Lung (tissue), 12 donors: ENCODE results near the gene LDLRAD4. TPM values are rescaled to one million over a fixed set of nuclear protein-coding genes. Genes with fewer than 3 reads are reported as not detected.

ENCODE experiments used
- ATAC-seq: fragments of 200-7000 bp; cut with Tn5 transposase; one replicate; pipeline ENCODE4 v1.9.1; 2020; ENCODE audit warnings: moderate number of reproducible peaks; ENCODE audit not compliant: insufficient read depth, low FRiP score
- DNase-seq, 3 donors: peaks; one replicate each; pipeline ENCODE4 v3.0.0-alpha.2; 2013 to 2017
- H3K27ac ChIP-seq, 2 donors: one replicate each; pipeline ENCODE4 v1.5.1; 2013; ENCODE audit warnings: mild to moderate bottlenecking in 2 of 2, moderate library complexity in 2 of 2, control low read depth in 1 of 2, inconsistent platforms in 1 of 2, low read depth in 1 of 2, low read length in 1 of 2
- H3K27me3 ChIP-seq, 3 donors: one replicate each; pipeline ENCODE4 v1.5.1; 2013; ENCODE audit warnings: low read length in 2 of 3; ENCODE audit not compliant: control insufficient read depth in 3 of 3, insufficient read depth in 3 of 3
- H3K36me3 ChIP-seq, 4 donors: one replicate each; pipeline ENCODE4 v1.5.1; 2013; ENCODE audit warnings: low read length in 4 of 4, mild to moderate bottlenecking in 1 of 4, moderate library complexity in 1 of 4; ENCODE audit not compliant: control insufficient read depth in 4 of 4, insufficient read depth in 4 of 4
- H3K4me1 ChIP-seq, 5 donors: one replicate each; pipeline ENCODE4 v1.5.1; 2013; ENCODE audit warnings: low read length in 5 of 5, mild to moderate bottlenecking in 2 of 5, moderate library complexity in 1 of 5; ENCODE audit not compliant: control insufficient read depth in 5 of 5, insufficient read depth in 5 of 5
- H3K4me3 ChIP-seq: one replicate; pipeline ENCODE4 v1.5.1; 2013; ENCODE audit warnings: mild to moderate bottlenecking, control low read depth, moderate library complexity
- H3K9ac ChIP-seq, 2 donors: one replicate each; pipeline ENCODE4 v1.5.1; 2013; ENCODE audit warnings: low read length in 2 of 2, control low read depth in 1 of 2; ENCODE audit not compliant: insufficient read depth in 1 of 2
- H3K9me3 ChIP-seq, 4 donors: one replicate each; pipeline ENCODE4 v1.5.1; 2013; ENCODE audit warnings: low read length in 3 of 4, mild to moderate bottlenecking in 1 of 4, moderate library complexity in 1 of 4; ENCODE audit not compliant: control insufficient read depth in 4 of 4, insufficient read depth in 3 of 4
- WGBS, 2 donors: extraction: QIAGEN DNeasy Blood & Tissue Kit; methylation state at CpG; one replicate each; pipeline ENCODE4 v1.1.7; 2013; 5-methylcytosine and 5-hydroxymethylcytosine counted together
- polyA plus RNA-seq, 2 donors: library from polyadenylated mRNA; stranded (reverse); fragments of 200-250 nt; gene quantifications; one replicate each; pipeline ENCODE4 v1.2.1, GENCODE V29; 2013
- total RNA-seq, 2 donors: library from RNA; depleted of rRNA in 1 of 2; stranded (reverse); fragments of >200 nt in 1 of 2; gene quantifications; one replicate each; pipeline ENCODE4 v1.2.1, GENCODE V29; 2014 to 2021
- TF ChIP-seq, protein P1 (sequence below): IDR thresholded peaks from 2 replicates; pipeline ENCODE4 v1.5.1; 2012; ENCODE audit warnings: mild to moderate bottlenecking; ENCODE audit errors: control extremely low read depth, extremely low read depth
- donor health status: control.
- donor health status: control.
- donor health status: Bipolar disorder and iron deficiency.
- donor health status: healthy.
- donor health status: DM: yes; HTN: yes; CAD: no.

LDLRAD4 gene
- total and polyA plus RNA-seq, 4 donors: 3.2 to 62.4 (median 19.9) TPM

DNA sequence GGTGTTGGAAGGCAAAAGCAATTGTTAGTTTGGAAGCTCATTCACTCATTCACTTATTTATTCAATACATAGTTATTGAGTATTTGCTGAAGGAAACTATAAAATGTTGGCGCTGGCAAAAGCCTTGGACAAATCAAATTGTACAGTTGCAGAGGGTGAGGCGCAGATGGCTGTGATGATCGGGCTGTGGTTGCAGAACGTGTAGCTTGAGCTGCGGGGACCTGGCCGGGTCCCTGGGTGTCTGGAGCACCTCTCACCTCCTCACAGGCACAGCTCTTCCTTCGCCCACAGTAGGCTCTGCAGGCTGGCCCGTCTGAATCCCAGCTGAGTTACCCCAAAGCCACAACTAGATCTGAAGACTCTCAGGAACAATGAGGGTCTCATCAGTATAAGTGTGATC, 72.7 kb downstream of the LDLRAD4 start:
- Histone ChIP-seq H3K27ac (no peak overlapping the region), H3K4me3 (no peak overlapping the region), H3K9me3 (no peaks in the 10 kb centered on the region), H3K36me3 (no peaks in the 10 kb centered on the region), H3K4me1 (peaks cover 0 to 5% (median 0%) of the 10 kb centered on the region in 5 donors), H3K9ac (no peak overlapping the region), H3K27me3 (no peaks in the 10 kb centered on the region)
- no peak for ATAC-seq
- WGBS, 2 donors: 87 to 98% methylated on average over 8 of the region's 8 CpGs
- TF ChIP-seq, protein P1, sequence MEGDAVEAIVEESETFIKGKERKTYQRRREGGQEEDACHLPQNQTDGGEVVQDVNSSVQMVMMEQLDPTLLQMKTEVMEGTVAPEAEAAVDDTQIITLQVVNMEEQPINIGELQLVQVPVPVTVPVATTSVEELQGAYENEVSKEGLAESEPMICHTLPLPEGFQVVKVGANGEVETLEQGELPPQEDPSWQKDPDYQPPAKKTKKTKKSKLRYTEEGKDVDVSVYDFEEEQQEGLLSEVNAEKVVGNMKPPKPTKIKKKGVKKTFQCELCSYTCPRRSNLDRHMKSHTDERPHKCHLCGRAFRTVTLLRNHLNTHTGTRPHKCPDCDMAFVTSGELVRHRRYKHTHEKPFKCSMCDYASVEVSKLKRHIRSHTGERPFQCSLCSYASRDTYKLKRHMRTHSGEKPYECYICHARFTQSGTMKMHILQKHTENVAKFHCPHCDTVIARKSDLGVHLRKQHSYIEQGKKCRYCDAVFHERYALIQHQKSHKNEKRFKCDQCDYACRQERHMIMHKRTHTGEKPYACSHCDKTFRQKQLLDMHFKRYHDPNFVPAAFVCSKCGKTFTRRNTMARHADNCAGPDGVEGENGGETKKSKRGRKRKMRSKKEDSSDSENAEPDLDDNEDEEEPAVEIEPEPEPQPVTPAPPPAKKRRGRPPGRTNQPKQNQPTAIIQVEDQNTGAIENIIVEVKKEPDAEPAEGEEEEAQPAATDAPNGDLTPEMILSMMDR: no peak
- DNase-seq: no peak

DNA sequence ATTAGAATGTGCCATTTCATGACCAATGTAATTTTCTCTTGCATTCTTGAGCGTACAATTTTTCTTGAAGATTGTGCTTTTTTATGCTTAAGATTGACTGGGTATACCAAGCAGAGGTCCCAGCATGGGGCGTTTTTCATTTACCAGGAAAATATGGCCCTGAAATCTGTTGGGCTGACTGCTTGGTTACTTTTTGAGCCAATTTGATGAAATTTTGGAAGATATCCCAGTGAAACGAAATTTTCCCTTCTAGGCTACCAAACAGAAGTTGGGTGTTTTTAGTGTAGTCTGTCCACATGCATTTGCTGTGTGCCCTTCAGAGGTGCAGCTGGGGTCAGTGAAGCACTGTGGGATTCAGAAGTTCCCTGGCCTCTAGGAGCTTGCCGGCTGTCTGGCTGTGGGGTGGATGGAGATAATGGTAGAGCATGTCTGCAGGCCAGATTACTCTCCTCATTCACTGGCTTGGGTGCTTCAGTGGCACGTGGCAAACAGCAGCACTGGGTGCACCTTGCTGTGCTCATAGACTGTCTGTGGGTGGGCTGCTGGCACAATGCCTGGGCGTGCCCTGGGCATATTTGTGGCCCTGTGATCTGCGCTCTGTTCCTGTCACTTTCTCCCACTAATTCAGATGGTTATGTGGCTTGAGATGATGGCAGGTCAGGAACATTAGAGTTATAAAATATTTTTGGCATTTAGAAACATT, 73.3 kb downstream of the LDLRAD4 start:
- DNase-seq (no peak), ATAC-seq (no peak)
- H3K27me3 ChIP-seq: no peaks in the 10 kb centered on the region
- peaks cover 0 to 5% (median 0%) of the 10 kb centered on the region in 5 donors for H3K4me1 ChIP-seq
- H3K9ac ChIP-seq: no peak overlapping the region
- no peaks in the 10 kb centered on the region for H3K36me3 ChIP-seq
- H3K27ac ChIP-seq: no peak overlapping the region
- H3K4me3 ChIP-seq: no peak overlapping the region
- no peaks in the 10 kb centered on the region for H3K9me3 ChIP-seq
- TF ChIP-seq, protein P1: no peak
- 86 to 94% methylated on average over 7 of the region's 7 CpGs for WGBS, 2 donors

DNA sequence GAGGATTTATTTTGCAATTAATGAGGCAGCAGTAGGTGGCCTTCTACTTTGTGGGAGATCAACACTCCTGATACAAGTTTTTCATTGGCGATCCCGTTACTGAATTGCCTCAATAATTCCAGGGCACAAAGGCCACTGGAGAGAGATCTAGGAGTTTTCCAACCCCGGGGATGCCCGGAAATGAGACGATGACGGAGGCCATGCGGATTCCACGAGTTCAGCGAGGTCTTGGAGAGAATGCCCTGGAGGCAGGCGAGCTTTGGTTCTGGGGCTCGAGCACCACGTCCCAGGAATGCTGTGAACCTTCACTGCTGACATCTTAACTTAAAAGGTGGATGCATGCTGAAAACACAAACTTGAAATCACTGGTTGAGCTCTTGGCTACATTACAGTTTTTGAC, 74.2 kb downstream of the LDLRAD4 start:
- no peak overlapping the region for H3K4me3 ChIP-seq
- no peaks in the 10 kb centered on the region for H3K36me3 ChIP-seq
- TF ChIP-seq, protein P1: no peak
- H3K4me1 ChIP-seq: peaks cover 0 to 5% (median 0%) of the 10 kb centered on the region in 5 donors
- H3K9me3 ChIP-seq: no peaks in the 10 kb centered on the region
- no peak for DNase-seq
- ATAC-seq: no peak
- H3K27ac ChIP-seq: no peak overlapping the region
- 94 to 95% methylated on average over 12 of the region's 12 CpGs for WGBS, 2 donors
- no peak overlapping the region for H3K9ac ChIP-seq
- H3K27me3 ChIP-seq: no peaks in the 10 kb centered on the region

DNA sequence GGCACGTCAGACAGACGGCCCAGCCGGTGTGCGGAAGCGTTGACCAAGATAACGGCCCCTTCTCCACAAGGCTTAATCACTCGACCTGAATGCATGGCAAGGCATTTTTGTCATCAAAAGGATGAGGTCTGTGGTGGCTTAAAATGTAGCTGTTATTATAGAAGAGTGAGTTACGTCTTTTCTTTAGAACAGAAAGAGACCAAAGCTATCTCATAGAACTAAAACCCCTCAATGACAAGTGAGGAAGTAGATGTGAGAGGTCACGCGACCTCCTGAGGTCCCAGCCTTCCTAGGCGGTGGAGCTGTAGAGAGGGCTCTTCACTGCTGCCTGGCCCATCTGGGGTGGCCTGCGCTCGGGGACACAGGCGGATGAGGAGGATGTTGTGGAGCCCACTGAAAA, 75.7 kb downstream of the LDLRAD4 start:
- Histone ChIP-seq H3K4me3 (no peak overlapping the region), H3K36me3 (no peaks in the 10 kb centered on the region), H3K9ac (no peak overlapping the region), H3K4me1 (peaks cover 0 to 5% (median 0%) of the 10 kb centered on the region in 5 donors), H3K27me3 (no peaks in the 10 kb centered on the region), H3K27ac (no peak overlapping the region), H3K9me3 (no peaks in the 10 kb centered on the region)
- TF ChIP-seq, protein P1: no peak
- DNase-seq (no peak), ATAC-seq (no peak)
- WGBS, 2 donors: 90 to 94% methylated on average over 14 of the region's 14 CpGs
